ENCODE data around the gene RPS15.

Gene RPS15

GRCh38 chr19:1428738-1429391, 9.3 kb upstream of the RPS15 start:
- no peak for ATAC-seq
- no peak for TF ChIP-seq BACH2 (CRISPR knock-in tag; IDR thresholded peaks at IDR 0.05; ENCODE audit: borderline replicate concordance)
- TF ChIP-seq TCF4 (CRISPR knock-in tag; IDR thresholded peaks at IDR 0.05; ENCODE audit: borderline replicate concordance), result no peak
- TF ChIP-seq ZFP3 (CRISPR knock-in tag; IDR thresholded peaks at IDR 0.05), result no peak
- TF ChIP-seq ARNTL (CRISPR knock-in tag; IDR thresholded peaks at IDR 0.05; ENCODE audit: borderline replicate concordance, low read depth), result no peak
- TF ChIP-seq ZFP30 (CRISPR knock-in tag; IDR thresholded peaks at IDR 0.05), result no peak
- no peak for TF ChIP-seq SNAI2 (CRISPR knock-in tag; IDR thresholded peaks at IDR 0.05)
- TF ChIP-seq CSRNP3 (CRISPR knock-in tag; IDR thresholded peaks at IDR 0.05), result no peak
- TF ChIP-seq ZNF565 (CRISPR knock-in tag; conservative IDR thresholded peaks at IDR 0.05; ENCODE audit: low read depth), result no peak
- TF ChIP-seq GLIS3 (CRISPR knock-in tag; IDR thresholded peaks at IDR 0.05), result no peak
- TF ChIP-seq TOX (CRISPR knock-in tag; IDR thresholded peaks at IDR 0.05; ENCODE audit: borderline replicate concordance), result no peak
- no peak for TF ChIP-seq PPARA (CRISPR knock-in tag; IDR thresholded peaks at IDR 0.05; ENCODE audit: borderline replicate concordance)
- TF ChIP-seq RARB (CRISPR knock-in tag; IDR thresholded peaks at IDR 0.05), result no peak

- no peak for ATAC-seq
- TF ChIP-seq ZFP3 (CRISPR knock-in tag; IDR thresholded peaks at IDR 0.05), result no peak
- TF ChIP-seq CSDC2 (CRISPR knock-in tag; IDR thresholded peaks at IDR 0.05), result no peak
- no peak for TF ChIP-seq POU6F1 (CRISPR knock-in tag; IDR thresholded peaks at IDR 0.05; ENCODE audit: borderline replicate concordance, low read depth)
- TF ChIP-seq OSR1 (CRISPR knock-in tag; IDR thresholded peaks at IDR 0.05), result no peak
- no peak for TF ChIP-seq ZC3H10 (CRISPR knock-in tag; IDR thresholded peaks at IDR 0.05)
- TF ChIP-seq ZFP30 (CRISPR knock-in tag; IDR thresholded peaks at IDR 0.05), result no peak
- no peak for TF ChIP-seq BACH2 (CRISPR knock-in tag; IDR thresholded peaks at IDR 0.05; ENCODE audit: borderline replicate concordance)
- TF ChIP-seq SNAI2 (CRISPR knock-in tag; IDR thresholded peaks at IDR 0.05), result no peak
- TF ChIP-seq ZNF565 (CRISPR knock-in tag; conservative IDR thresholded peaks at IDR 0.05; ENCODE audit: low read depth), result no peak
Measured at GRCh38 chr19:1429750-1430149, 8.4 kb upstream of the RPS15 start.

GRCh38 chr19:1430246-1430645, 8.0 kb upstream of the RPS15 start:
- no peak for ATAC-seq
- TF ChIP-seq OSR1 (CRISPR knock-in tag; IDR thresholded peaks at IDR 0.05) (no peak), TCF4 (CRISPR knock-in tag; IDR thresholded peaks at IDR 0.05; ENCODE audit: borderline replicate concordance) (no peak)

GRCh38 chr19:1431759-1432506, 6.3 kb upstream of the RPS15 start:
- no peak for ATAC-seq
- TF ChIP-seq PPARA (CRISPR knock-in tag; IDR thresholded peaks at IDR 0.05; ENCODE audit: borderline replicate concordance), result no peak
- no peak for TF ChIP-seq ZFP3 (CRISPR knock-in tag; IDR thresholded peaks at IDR 0.05)
- TF ChIP-seq ZNF565 (CRISPR knock-in tag; conservative IDR thresholded peaks at IDR 0.05; ENCODE audit: low read depth), result no peak
- no peak for TF ChIP-seq ZFP30 (CRISPR knock-in tag; IDR thresholded peaks at IDR 0.05)
- TF ChIP-seq CSDC2 (CRISPR knock-in tag; IDR thresholded peaks at IDR 0.05), result no peak
- TF ChIP-seq TCF4 (CRISPR knock-in tag; IDR thresholded peaks at IDR 0.05; ENCODE audit: borderline replicate concordance), result no peak
- no peak for TF ChIP-seq OSR1 (CRISPR knock-in tag; IDR thresholded peaks at IDR 0.05)

GRCh38 chr19:1432507-1432887, 5.7 kb upstream of the RPS15 start:
- TF ChIP-seq ESRRG (CRISPR knock-in tag; IDR thresholded peaks at IDR 0.05) (no peak), ZNF565 (CRISPR knock-in tag; conservative IDR thresholded peaks at IDR 0.05; ENCODE audit: low read depth) (no peak), RARB (CRISPR knock-in tag; IDR thresholded peaks at IDR 0.05) (no peak), ZFP3 (CRISPR knock-in tag; IDR thresholded peaks at IDR 0.05) (no peak), POU6F1 (CRISPR knock-in tag; IDR thresholded peaks at IDR 0.05; ENCODE audit: borderline replicate concordance, low read depth) (no peak), CSRNP3 (CRISPR knock-in tag; IDR thresholded peaks at IDR 0.05) (no peak), ISL1 (CRISPR knock-in tag; IDR thresholded peaks at IDR 0.05) (no peak), PATZ1 (CRISPR knock-in tag; IDR thresholded peaks at IDR 0.05; ENCODE audit: borderline replicate concordance) (no peak), ZNF70 (CRISPR knock-in tag; IDR thresholded peaks at IDR 0.05) (no peak), ZFP30 (CRISPR knock-in tag; IDR thresholded peaks at IDR 0.05) (no peak), PPARA (CRISPR knock-in tag; IDR thresholded peaks at IDR 0.05; ENCODE audit: borderline replicate concordance) (no peak), TCF4 (CRISPR knock-in tag; IDR thresholded peaks at IDR 0.05; ENCODE audit: borderline replicate concordance) (no peak)
- no peak for ATAC-seq
